WTC11 (cell line): Measurements from ENCODE around the gene BACE2. TPM values are rescaled to one million over a fixed set of nuclear protein-coding genes. Genes with fewer than 3 reads are reported as not detected.
A peak's percentile ranks its signal among the peaks of the same experiment; 100 is the strongest.

ENCODE experiments used
- ATAC-seq: fragments of 200-7000 bp; cut with Tn5 transposase; 2 replicates; pipeline ENCODE4 v1.10.0; 2021; ENCODE audit warnings: mild to moderate bottlenecking, moderate library complexity
- CTCF ChIA-PET: fragments of 300-600 bp; sonication (Branson Sonifier 250); formaldehyde crosslinking; loops from one replicate; lab custom pipeline; 2021; ENCODE audit warnings: antibody characterized with exemption; lab: Charles Lee
- POLR2A ChIA-PET: fragments of 350-600 bp; sonication (Branson Sonifier 250); formaldehyde crosslinking; loops from one replicate; lab custom pipeline; 2021; ENCODE audit warnings: antibody characterized with exemption; lab: Charles Lee
- DNase-seq: peaks from one replicate; pipeline ENCODE4 v3.0.0; 2021; ENCODE audit warnings: low spot score
- H3K27ac Mint-ChIP-seq: 2 replicates; pipeline ENCODE4 v1.8.0; 2021; ENCODE audit warnings: mixed read lengths
- H3K27me3 Mint-ChIP-seq: 2 replicates; pipeline ENCODE4 v1.8.0; 2021; ENCODE audit warnings: low read depth, mild to moderate bottlenecking, moderate library complexity, mixed read lengths
- H3K36me3 Mint-ChIP-seq: 2 replicates; pipeline ENCODE4 v1.8.0; 2021; ENCODE audit warnings: mixed read lengths
- H3K4me1 Mint-ChIP-seq: 2 replicates; pipeline ENCODE4 v1.8.0; 2022; ENCODE audit warnings: mixed read lengths
- H3K4me3 Mint-ChIP-seq: 2 replicates; pipeline ENCODE4 v1.8.0; 2021; ENCODE audit warnings: mild to moderate bottlenecking, moderate library complexity, mixed read lengths
- H3K9me3 Mint-ChIP-seq: 2 replicates; pipeline ENCODE4 v1.8.0; 2021; ENCODE audit warnings: mixed read lengths
- CBFB ChIP-seq: sonication (generic); formaldehyde crosslinking; IDR thresholded peaks from 2 replicates; pipeline ENCODE4 v1.8.1; 2022; ENCODE audit warnings: mild to moderate bottlenecking, low read depth, missing genetic modification reagents
- GABPB1 ChIP-seq: sonication (generic); formaldehyde crosslinking; IDR thresholded peaks from 2 replicates; pipeline ENCODE4 v1.8.1; 2023; ENCODE audit warnings: mild to moderate bottlenecking, missing genetic modification reagents
- IRF2 ChIP-seq: sonication (generic); formaldehyde crosslinking; IDR thresholded peaks from 2 replicates; pipeline ENCODE4 v1.8.0; 2022; ENCODE audit warnings: low read depth, missing genetic modification reagents, borderline replicate concordance
- MXD4 ChIP-seq: fragments of 250-450 bp; sonication (Bioruptor Pico); IDR thresholded peaks from 2 replicates; pipeline ENCODE4 v1.8.0; 2021; ENCODE audit warnings: mild to moderate bottlenecking, moderate library complexity, borderline replicate concordance
- MYBL2 ChIP-seq: sonication (generic); formaldehyde crosslinking; IDR thresholded peaks from 2 replicates; pipeline ENCODE4 v1.8.1; 2023; ENCODE audit warnings: mild to moderate bottlenecking, moderate library complexity, missing genetic modification reagents
- NFATC4 ChIP-seq: fragments of 250-450 bp; sonication (Bioruptor Pico); IDR thresholded peaks from 2 replicates; pipeline ENCODE4 v1.9.0; 2021; ENCODE audit warnings: mild to moderate bottlenecking
- NR3C1 ChIP-seq: sonication (generic); formaldehyde crosslinking; conservative IDR thresholded peaks from 2 replicates; pipeline ENCODE4 v1.8.1; 2023; ENCODE audit warnings: low read depth, mild to moderate bottlenecking, missing genetic modification reagents
- SMAD3 ChIP-seq: sonication (generic); formaldehyde crosslinking; IDR thresholded peaks from 2 replicates; pipeline ENCODE4 v1.8.0; 2022; ENCODE audit warnings: missing genetic modification reagents, mild to moderate bottlenecking, borderline replicate concordance
- TEAD1 ChIP-seq: sonication (generic); formaldehyde crosslinking; IDR thresholded peaks from 2 replicates; pipeline ENCODE4 v1.8.0; 2022; ENCODE audit warnings: mild to moderate bottlenecking, missing genetic modification reagents
- ZNF121 ChIP-seq: sonication (generic); formaldehyde crosslinking; IDR thresholded peaks from 2 replicates; pipeline ENCODE4 v1.8.0; 2023; ENCODE audit warnings: missing genetic modification reagents
- ZNF219 ChIP-seq: sonication (generic); formaldehyde crosslinking; IDR thresholded peaks from 2 replicates; pipeline ENCODE4 v1.8.0; 2023; ENCODE audit warnings: missing genetic modification reagents, mild to moderate bottlenecking, borderline replicate concordance
- ZNF317 ChIP-seq: sonication (generic); formaldehyde crosslinking; IDR thresholded peaks from 2 replicates; pipeline ENCODE4 v1.8.1; 2023; ENCODE audit warnings: low read depth, mild to moderate bottlenecking, moderate library complexity, missing genetic modification reagents, borderline replicate concordance
- ZNF416 ChIP-seq: fragments of 250-450 bp; sonication (Bioruptor Pico); IDR thresholded peaks from 2 replicates; pipeline ENCODE4 v1.9.0; 2021; ENCODE audit warnings: mild to moderate bottlenecking, inconsistent platforms
- ZNF671 ChIP-seq: fragments of 250-450 bp; sonication (Bioruptor Pico); IDR thresholded peaks from 2 replicates; pipeline ENCODE4 v1.8.0; 2021; ENCODE audit warnings: mild to moderate bottlenecking
- total RNA-seq: library from RNA; stranded (reverse); gene quantifications from 3 replicates; pipeline ENCODE4 v1.2.3, GENCODE V29; 2021
- TF ChIP-seq, protein P1 (sequence below): fragments of 250-450 bp; sonication (Bioruptor Pico); IDR thresholded peaks from 2 replicates; pipeline ENCODE4 v2.1.2; 2022; ENCODE audit warnings: mild to moderate bottlenecking, moderate library complexity
- TF ChIP-seq, protein P2 (sequence below): sonication (generic); formaldehyde crosslinking; IDR thresholded peaks from 2 replicates; pipeline ENCODE4 v1.8.0; 2023; ENCODE audit warnings: mild to moderate bottlenecking, missing genetic modification reagents
- TF ChIP-seq, protein P3 (sequence below): sonication (generic); formaldehyde crosslinking; conservative IDR thresholded peaks from 2 replicates; pipeline ENCODE4 v1.8.1; 2023; ENCODE audit warnings: mild to moderate bottlenecking, low read depth, missing genetic modification reagents, moderate library complexity
- TF ChIP-seq, protein P4 (sequence below): sonication (generic); formaldehyde crosslinking; IDR thresholded peaks from 2 replicates; pipeline ENCODE4 v1.8.1; 2023; ENCODE audit warnings: mild to moderate bottlenecking, missing genetic modification reagents
- TF ChIP-seq, protein P5 (sequence below): fragments of 250-450 bp; sonication (Bioruptor Pico); IDR thresholded peaks from 2 replicates; pipeline ENCODE4 v1.9.0; 2021; ENCODE audit warnings: mild to moderate bottlenecking

Gene BACE2
- total RNA-seq, 1 experiment from 2014 or later = 9.8 TPM

DNA sequence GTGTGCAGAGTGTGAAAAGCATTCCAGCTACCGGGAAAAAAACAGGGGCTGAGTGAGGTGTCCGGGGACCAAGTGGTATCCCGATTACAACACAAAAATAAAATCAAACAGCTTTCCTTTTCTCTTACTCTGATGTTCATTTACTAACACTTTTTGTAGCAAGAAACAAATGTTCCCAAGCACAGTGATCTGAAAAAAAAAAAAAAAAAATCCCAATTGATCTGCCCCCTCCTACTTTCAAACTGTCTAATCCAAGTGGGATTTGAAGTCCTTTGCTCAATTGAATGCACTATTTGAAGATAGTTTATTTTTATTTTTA is 1.3 kb downstream of the BACE2 start:
- no peak for DNase-seq
- no peak for ATAC-seq
- H3K9me3 Mint-ChIP-seq = no peaks in the 10 kb centered on the region
- no peaks in the 10 kb centered on the region for H3K36me3 Mint-ChIP-seq
- TF ChIP-seq, protein P1, sequence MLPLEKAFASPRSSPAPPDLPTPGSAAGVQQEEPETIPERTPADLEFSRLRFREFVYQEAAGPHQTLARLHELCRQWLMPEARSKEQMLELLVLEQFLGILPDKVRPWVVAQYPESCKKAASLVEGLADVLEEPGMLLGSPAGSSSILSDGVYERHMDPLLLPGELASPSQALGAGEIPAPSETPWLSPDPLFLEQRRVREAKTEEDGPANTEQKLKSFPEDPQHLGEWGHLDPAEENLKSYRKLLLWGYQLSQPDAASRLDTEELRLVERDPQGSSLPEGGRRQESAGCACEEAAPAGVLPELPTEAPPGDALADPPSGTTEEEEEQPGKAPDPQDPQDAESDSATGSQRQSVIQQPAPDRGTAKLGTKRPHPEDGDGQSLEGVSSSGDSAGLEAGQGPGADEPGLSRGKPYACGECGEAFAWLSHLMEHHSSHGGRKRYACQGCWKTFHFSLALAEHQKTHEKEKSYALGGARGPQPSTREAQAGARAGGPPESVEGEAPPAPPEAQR (CRISPR knock-in tag) = no peak
- TF ChIP-seq ZNF219 (no peak), MXD4 (CRISPR knock-in tag) (no peak), NR3C1 (CRISPR knock-in tag) (no peak), GABPB1 (CRISPR knock-in tag) (no peak), ZNF317 (CRISPR knock-in tag) (no peak), SMAD3 (CRISPR knock-in tag) (no peak), ZNF671 (CRISPR knock-in tag) (no peak), ZNF416 (CRISPR knock-in tag) (no peak), CBFB (CRISPR knock-in tag) (no peak), ZNF121 (CRISPR knock-in tag) (no peak)
- TF ChIP-seq, protein P2, sequence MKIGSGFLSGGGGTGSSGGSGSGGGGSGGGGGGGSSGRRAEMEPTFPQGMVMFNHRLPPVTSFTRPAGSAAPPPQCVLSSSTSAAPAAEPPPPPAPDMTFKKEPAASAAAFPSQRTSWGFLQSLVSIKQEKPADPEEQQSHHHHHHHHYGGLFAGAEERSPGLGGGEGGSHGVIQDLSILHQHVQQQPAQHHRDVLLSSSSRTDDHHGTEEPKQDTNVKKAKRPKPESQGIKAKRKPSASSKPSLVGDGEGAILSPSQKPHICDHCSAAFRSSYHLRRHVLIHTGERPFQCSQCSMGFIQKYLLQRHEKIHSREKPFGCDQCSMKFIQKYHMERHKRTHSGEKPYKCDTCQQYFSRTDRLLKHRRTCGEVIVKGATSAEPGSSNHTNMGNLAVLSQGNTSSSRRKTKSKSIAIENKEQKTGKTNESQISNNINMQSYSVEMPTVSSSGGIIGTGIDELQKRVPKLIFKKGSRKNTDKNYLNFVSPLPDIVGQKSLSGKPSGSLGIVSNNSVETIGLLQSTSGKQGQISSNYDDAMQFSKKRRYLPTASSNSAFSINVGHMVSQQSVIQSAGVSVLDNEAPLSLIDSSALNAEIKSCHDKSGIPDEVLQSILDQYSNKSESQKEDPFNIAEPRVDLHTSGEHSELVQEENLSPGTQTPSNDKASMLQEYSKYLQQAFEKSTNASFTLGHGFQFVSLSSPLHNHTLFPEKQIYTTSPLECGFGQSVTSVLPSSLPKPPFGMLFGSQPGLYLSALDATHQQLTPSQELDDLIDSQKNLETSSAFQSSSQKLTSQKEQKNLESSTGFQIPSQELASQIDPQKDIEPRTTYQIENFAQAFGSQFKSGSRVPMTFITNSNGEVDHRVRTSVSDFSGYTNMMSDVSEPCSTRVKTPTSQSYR = no peak
- TF ChIP-seq, protein P3, sequence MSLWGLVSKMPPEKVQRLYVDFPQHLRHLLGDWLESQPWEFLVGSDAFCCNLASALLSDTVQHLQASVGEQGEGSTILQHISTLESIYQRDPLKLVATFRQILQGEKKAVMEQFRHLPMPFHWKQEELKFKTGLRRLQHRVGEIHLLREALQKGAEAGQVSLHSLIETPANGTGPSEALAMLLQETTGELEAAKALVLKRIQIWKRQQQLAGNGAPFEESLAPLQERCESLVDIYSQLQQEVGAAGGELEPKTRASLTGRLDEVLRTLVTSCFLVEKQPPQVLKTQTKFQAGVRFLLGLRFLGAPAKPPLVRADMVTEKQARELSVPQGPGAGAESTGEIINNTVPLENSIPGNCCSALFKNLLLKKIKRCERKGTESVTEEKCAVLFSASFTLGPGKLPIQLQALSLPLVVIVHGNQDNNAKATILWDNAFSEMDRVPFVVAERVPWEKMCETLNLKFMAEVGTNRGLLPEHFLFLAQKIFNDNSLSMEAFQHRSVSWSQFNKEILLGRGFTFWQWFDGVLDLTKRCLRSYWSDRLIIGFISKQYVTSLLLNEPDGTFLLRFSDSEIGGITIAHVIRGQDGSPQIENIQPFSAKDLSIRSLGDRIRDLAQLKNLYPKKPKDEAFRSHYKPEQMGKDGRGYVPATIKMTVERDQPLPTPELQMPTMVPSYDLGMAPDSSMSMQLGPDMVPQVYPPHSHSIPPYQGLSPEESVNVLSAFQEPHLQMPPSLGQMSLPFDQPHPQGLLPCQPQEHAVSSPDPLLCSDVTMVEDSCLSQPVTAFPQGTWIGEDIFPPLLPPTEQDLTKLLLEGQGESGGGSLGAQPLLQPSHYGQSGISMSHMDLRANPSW (CRISPR knock-in tag) = no peak
- TF ChIP-seq, protein P4, sequence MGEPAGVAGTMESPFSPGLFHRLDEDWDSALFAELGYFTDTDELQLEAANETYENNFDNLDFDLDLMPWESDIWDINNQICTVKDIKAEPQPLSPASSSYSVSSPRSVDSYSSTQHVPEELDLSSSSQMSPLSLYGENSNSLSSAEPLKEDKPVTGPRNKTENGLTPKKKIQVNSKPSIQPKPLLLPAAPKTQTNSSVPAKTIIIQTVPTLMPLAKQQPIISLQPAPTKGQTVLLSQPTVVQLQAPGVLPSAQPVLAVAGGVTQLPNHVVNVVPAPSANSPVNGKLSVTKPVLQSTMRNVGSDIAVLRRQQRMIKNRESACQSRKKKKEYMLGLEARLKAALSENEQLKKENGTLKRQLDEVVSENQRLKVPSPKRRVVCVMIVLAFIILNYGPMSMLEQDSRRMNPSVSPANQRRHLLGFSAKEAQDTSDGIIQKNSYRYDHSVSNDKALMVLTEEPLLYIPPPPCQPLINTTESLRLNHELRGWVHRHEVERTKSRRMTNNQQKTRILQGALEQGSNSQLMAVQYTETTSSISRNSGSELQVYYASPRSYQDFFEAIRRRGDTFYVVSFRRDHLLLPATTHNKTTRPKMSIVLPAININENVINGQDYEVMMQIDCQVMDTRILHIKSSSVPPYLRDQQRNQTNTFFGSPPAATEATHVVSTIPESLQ = no peak
- no peak overlapping the region for H3K27ac Mint-ChIP-seq
- peaks cover 43% of the 10 kb centered on the region for H3K27me3 Mint-ChIP-seq
- H3K4me1 Mint-ChIP-seq = peaks cover 21% of the 10 kb centered on the region
- peak overlapping the region; percentile 77 for H3K4me3 Mint-ChIP-seq
- ChIA-PET POLR2A (interaction anchor here (0.6 kb wide), 1 partner anchor 1784 kb away, joined by 4 read pairs; no protein-coding TSS in a partner anchor), CTCF (interaction anchor here (0.6 to 6.4 kb wide), 13 partner anchors 22 to 294 kb away, joined by 3 to 48 read pairs (median 4); partner anchors contain the start of gene FAM3B)

DNA sequence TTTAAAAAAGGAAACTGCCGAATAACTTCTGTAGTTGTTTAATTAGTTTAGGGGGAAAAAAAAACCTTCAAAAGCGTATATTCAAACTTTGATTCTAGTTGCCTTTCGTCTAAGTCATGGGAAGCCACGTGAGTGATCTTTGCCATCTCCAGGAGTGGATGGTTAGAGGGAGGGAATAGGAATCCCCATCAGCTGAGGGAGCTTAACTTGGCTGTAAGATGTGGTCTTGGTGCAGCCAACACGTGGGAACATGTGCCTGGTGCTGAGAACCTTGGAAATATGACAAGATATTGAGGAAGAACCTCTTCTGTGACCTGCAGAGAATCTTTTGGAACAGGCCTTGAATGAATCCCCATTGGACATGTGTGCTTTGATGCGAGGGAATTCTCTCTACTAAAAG is 1.7 kb downstream of the BACE2 start:
- CTCF ChIA-PET = interaction anchor here (0.7 to 6.4 kb wide), 14 partner anchors 10 to 199 kb away, joined by 3 to 48 read pairs (median 4); no protein-coding TSS in a partner anchor
- TF ChIP-seq SMAD3 (CRISPR knock-in tag) = no peak
- no peak for TF ChIP-seq ZNF416 (CRISPR knock-in tag)
- no peak for TF ChIP-seq TEAD1 (CRISPR knock-in tag)
- TF ChIP-seq, protein P5, sequence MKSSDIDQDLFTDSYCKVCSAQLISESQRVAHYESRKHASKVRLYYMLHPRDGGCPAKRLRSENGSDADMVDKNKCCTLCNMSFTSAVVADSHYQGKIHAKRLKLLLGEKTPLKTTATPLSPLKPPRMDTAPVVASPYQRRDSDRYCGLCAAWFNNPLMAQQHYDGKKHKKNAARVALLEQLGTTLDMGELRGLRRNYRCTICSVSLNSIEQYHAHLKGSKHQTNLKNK (CRISPR knock-in tag) = no peak
- TF ChIP-seq MYBL2 (CRISPR knock-in tag) = no peak
- no peak for TF ChIP-seq NFATC4 (CRISPR knock-in tag)
- TF ChIP-seq IRF2 = no peak
- TF ChIP-seq, all 79 proteins: peak for 0
- peaks cover 21% of the 10 kb centered on the region for H3K4me1 Mint-ChIP-seq
- POLR2A ChIA-PET = no interaction called here
- H3K36me3 Mint-ChIP-seq = no peaks in the 10 kb centered on the region
- H3K9me3 Mint-ChIP-seq = no peaks in the 10 kb centered on the region
- DNase-seq (no peak), ATAC-seq (no peak)
- peaks cover 43% of the 10 kb centered on the region for H3K27me3 Mint-ChIP-seq
- no peak overlapping the region for H3K27ac Mint-ChIP-seq
- H3K4me3 Mint-ChIP-seq = peak overlapping the region; percentile 77
